Transverse colon (tissue), 4 donors: Measurements from ENCODE around the gene PRR5L. TPM values are rescaled to one million over a fixed set of nuclear protein-coding genes. Genes with fewer than 3 reads are reported as not detected.

Source experiments
- DNase-seq: peaks from one replicate; pipeline ENCODE4 v3.0.0-alpha.2; 2019
- H3K27ac ChIP-seq, 4 donors: fragments of 200-600 bp; sonication (generic); 2 replicates each; pipeline ENCODE4 v1.5.1; 2016 to 2018; ENCODE audit warnings: inconsistent platforms in 4 of 4
- H3K27me3 ChIP-seq: fragments of 200-600 bp; sonication (generic); 2 replicates; pipeline ENCODE4 v1.5.1; 2017; ENCODE audit warnings: inconsistent platforms
- H3K36me3 ChIP-seq, 4 donors: fragments of 200-600 bp; sonication (generic); 2 replicates each; pipeline ENCODE4 v1.5.1; 2017 to 2019; ENCODE audit warnings: inconsistent platforms in 4 of 4
- H3K4me1 ChIP-seq, 4 donors: fragments of 200-600 bp; sonication (generic); 2 replicates each; pipeline ENCODE4 v1.5.1; 2017 to 2020; ENCODE audit warnings: inconsistent platforms in 4 of 4
- H3K4me3 ChIP-seq, 4 donors: fragments of 200-600 bp; sonication (generic); 1 replicate in 1 of 4; 2 replicates in 3 of 4; pipeline versions ENCODE4 v1.5.1 to v1.6.1; 2017 to 2019; ENCODE audit warnings: inconsistent platforms in 4 of 4
- H3K9me3 ChIP-seq, 2 donors: fragments of 200-600 bp; sonication (generic); 2 replicates each; pipeline ENCODE4 v1.5.1; 2017 to 2019; ENCODE audit warnings: inconsistent platforms in 2 of 2
- CTCF ChIP-seq, 5 experiments: fragments of 200-600 bp in 3 of 5; fragments of 450-650 bp in 2 of 5; sonication (generic) in 3 of 5; IDR thresholded peaks; 1 replicate in 2 of 5; 2 replicates in 3 of 5; pipeline ENCODE4 v1.5.1; 2016 to 2017; ENCODE audit warnings: antibody characterized with exemption in 5 of 5, inconsistent platforms in 3 of 5, mild to moderate bottlenecking in 2 of 5, moderate library complexity in 1 of 5
- EP300 ChIP-seq: sonication (generic); formaldehyde crosslinking; IDR thresholded peaks from one replicate; pipeline ENCODE4 v1.6.1; 2017; ENCODE audit warnings: antibody characterized with exemption, low read depth
- POLR2A ChIP-seq: fragments of 450-650 bp; IDR thresholded peaks from one replicate; pipeline ENCODE4 v1.6.1; 2016; ENCODE audit warnings: antibody characterized with exemption, mild to moderate bottlenecking, moderate library complexity
- POLR2AphosphoS5 ChIP-seq, 3 donors: sonication (generic); formaldehyde crosslinking; IDR thresholded peaks; one replicate each; pipeline ENCODE4 v1.6.1; 2016; ENCODE audit warnings: antibody characterized with exemption in 3 of 3
- WGBS, 2 donors: methylation state at CpG; one replicate each; pipeline ENCODE4 v1.1.5; 2018; ENCODE audit warnings: low coverage in 1 of 2; 5-methylcytosine and 5-hydroxymethylcytosine counted together
- in situ Hi-C, 4 donors: fragments of 200-750 bp; cut with MboI; loops; one replicate each; pipeline versions ENCODE4 v1.15.0 to v1.15.1; 2017; ENCODE audit warnings: low sequenced_read_pairs in 3 of 4, low pct_ligation_motif_present in 1 of 4, low pct_unique_long_range_greater_than_20kb in 1 of 4
- intact Hi-C: fragments of 100-400 bp; cut with DNase I; formaldehyde crosslinking; loops from one replicate; pipeline ENCODE4 v1.15.1; 2023; ENCODE audit warnings: low total_unique reads
- total RNA-seq, 4 donors: library from RNA; depleted of rRNA; stranded (reverse); fragments of >200 nt; gene quantifications; one replicate each; pipeline ENCODE4 v1.1.0, GENCODE V29; 2016

The PRR5L gene
- total RNA-seq, 4 donors from 2014 or later, result 203 to 418 (median 251) TPM

- WGBS, 2 donors, result 48% methylated on average over 6 of the region's 6 CpGs
- TF ChIP-seq EP300 (no peak), POLR2A (no peak), POLR2AphosphoS5 (IDR thresholded peaks at IDR 0.05) (no peak), CTCF (IDR thresholded peaks at IDR 0.05) (no peak)
- H3K27me3 ChIP-seq, result no peaks in the 10 kb centered on the region
- no peak for DNase-seq
- H3K4me3 ChIP-seq, result no peak overlapping the region
- no peaks in the 10 kb centered on the region for H3K36me3 ChIP-seq
- H3K9me3 ChIP-seq, result no peaks in the 10 kb centered on the region
- in situ Hi-C loops, result no loop called here
- intact Hi-C loops, result no loop called here
- H3K4me1 ChIP-seq, result peaks cover 0 to 51% (median 33%) of the 10 kb centered on the region in 4 donors
- H3K27ac ChIP-seq, result no peak overlapping the region
Observed at GRCh38 chr11:36354221-36355003, 58.3 kb downstream of the PRR5L start.

GRCh38 chr11:36356201-36356600 lies 60.1 kb downstream of the PRR5L start:
- Histone ChIP-seq H3K4me1 (peaks cover 0 to 63% (median 41%) of the 10 kb centered on the region in 4 donors), H3K36me3 (no peaks in the 10 kb centered on the region), H3K9me3 (no peaks in the 10 kb centered on the region), H3K27me3 (no peaks in the 10 kb centered on the region), H3K27ac (peak overlapping the region; percentile 54 to 75 (median 60)), H3K4me3 (no peak overlapping the region)
- peak; percentile 57 for DNase-seq
- intact Hi-C loops, result no loop called here
- TF ChIP-seq POLR2A (no peak), EP300 (no peak), POLR2AphosphoS5 (IDR thresholded peaks at IDR 0.05) (peak in 1 of 3 donors; percentile 11), CTCF (IDR thresholded peaks at IDR 0.05) (no peak)
- in situ Hi-C loops, result no loop called here
- WGBS, 2 donors, result 53 to 66% methylated on average over 2 of the region's 2 CpGs

GRCh38 chr11:36357831-36358230 lies 61.7 kb downstream of the PRR5L start:
- TF ChIP-seq EP300, result no peak
- no peak for TF ChIP-seq CTCF (IDR thresholded peaks at IDR 0.05)
- no peak for TF ChIP-seq POLR2AphosphoS5 (IDR thresholded peaks at IDR 0.05)
- no peak for TF ChIP-seq POLR2A
- Histone ChIP-seq H3K27ac (peak overlapping the region in 3 of 4 donors; percentile 27 to 66 (median 63)), H3K27me3 (no peaks in the 10 kb centered on the region), H3K9me3 (no peaks in the 10 kb centered on the region), H3K4me1 (peaks cover 0 to 75% (median 41%) of the 10 kb centered on the region in 4 donors), H3K36me3 (no peaks in the 10 kb centered on the region), H3K4me3 (no peak overlapping the region)
- WGBS, 2 donors, result 40 to 47% methylated on average over 2 of the region's 2 CpGs
- intact Hi-C loops, result no loop called here
- in situ Hi-C loops, result no loop called here
- DNase-seq, result no peak

- Histone ChIP-seq H3K4me1 (peaks cover 2 to 81% (median 45%) of the 10 kb centered on the region in 4 donors), H3K27me3 (no peaks in the 10 kb centered on the region), H3K36me3 (no peaks in the 10 kb centered on the region), H3K4me3 (no peak overlapping the region), H3K27ac (peak overlapping the region; percentile 27 to 72 (median 58)), H3K9me3 (no peaks in the 10 kb centered on the region)
- no peak for DNase-seq
- 45 to 56% methylated on average over 3 of the region's 3 CpGs for WGBS, 2 donors
- in situ Hi-C loops, result no loop called here
- intact Hi-C loops, result no loop called here
- no peak for TF ChIP-seq POLR2A
- no peak for TF ChIP-seq EP300
- peak in 1 of 3 donors; percentile 29 for TF ChIP-seq POLR2AphosphoS5 (IDR thresholded peaks at IDR 0.05)
- peak in 1 of 5 experiments; percentile 24 for TF ChIP-seq CTCF (IDR thresholded peaks at IDR 0.05)
Observed at GRCh38 chr11:36358436-36358835, 62.3 kb downstream of the PRR5L start.
